GM19239 (cell line): ENCODE data around the gene TOMM40L.
A peak's percentile ranks its signal among the peaks of the same experiment; 100 is the strongest.
"Not testable (repeated sequence)": the region's sequence is repeated elsewhere in the genome, so short reads cannot be mapped to it uniquely, and the experiment has no call there.

Source experiments
- DNase-seq: peaks from one replicate; pipeline ENCODE4 v3.0.0; 2011; ENCODE audit warnings: low spot score; ENCODE audit not compliant: insufficient read length
- FAIRE-seq: peaks from 2 replicates; lab custom pipeline; 2011; peaks lifted over from hg19 to GRCh38; lab: Jason Lieb, UNC

The TOMM40L gene

DNA sequence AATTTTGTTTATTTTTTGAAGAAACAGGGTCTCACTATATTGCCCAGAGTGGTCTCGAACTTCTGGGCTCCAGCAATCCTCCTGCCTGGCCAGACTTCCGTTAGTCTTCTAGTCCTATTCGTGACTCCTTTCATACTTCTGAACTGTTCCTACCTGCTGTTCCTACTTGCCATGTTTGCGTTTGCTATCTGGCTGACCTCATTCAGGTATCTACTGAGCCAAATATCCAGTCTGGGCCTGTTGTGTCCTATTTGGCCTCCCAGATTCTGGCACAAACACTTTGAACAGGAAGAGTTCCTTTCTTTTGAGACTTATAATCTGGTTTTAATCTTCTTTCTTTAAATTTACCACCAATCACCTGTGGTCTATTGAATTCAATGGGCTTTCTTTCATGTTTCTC is 19.0 kb downstream of the TOMM40L start:
- no peak for FAIRE-seq
- no peak for DNase-seq

- FAIRE-seq, DNase-seq: not testable (repeated sequence)
Observed at GRCh38 chr1:161250100-161250499, 24.2 kb downstream of the TOMM40L start.

DNA sequence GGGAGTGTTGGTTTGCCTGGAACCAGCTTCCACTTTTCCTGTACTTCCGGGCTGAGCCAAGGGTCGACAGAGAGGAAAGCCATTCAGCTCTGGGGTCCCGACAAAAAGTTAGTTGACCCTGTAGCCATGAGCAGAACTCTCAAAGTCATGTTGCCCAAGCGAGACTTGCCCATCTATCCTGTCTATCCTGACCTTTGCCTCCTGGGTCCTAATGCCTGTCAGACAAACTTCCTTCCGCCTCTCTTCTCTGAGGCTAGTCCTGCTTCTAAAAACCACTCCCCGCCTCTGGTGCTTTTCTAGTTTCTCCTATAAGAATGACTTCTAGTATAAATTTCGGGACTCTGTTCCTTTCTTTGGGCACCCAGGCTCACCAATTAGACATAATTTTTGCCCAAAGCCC is 25.0 kb downstream of the TOMM40L start:
- FAIRE-seq = no peak
- no peak for DNase-seq

GRCh38 chr1:161251579-161251978 is 25.7 kb downstream of the TOMM40L start:
- DNase-seq (no peak), FAIRE-seq (no peak)

- FAIRE-seq = not testable (repeated sequence)
Observed at GRCh38 chr1:161255302-161255701, 29.4 kb downstream of the TOMM40L start.

DNA sequence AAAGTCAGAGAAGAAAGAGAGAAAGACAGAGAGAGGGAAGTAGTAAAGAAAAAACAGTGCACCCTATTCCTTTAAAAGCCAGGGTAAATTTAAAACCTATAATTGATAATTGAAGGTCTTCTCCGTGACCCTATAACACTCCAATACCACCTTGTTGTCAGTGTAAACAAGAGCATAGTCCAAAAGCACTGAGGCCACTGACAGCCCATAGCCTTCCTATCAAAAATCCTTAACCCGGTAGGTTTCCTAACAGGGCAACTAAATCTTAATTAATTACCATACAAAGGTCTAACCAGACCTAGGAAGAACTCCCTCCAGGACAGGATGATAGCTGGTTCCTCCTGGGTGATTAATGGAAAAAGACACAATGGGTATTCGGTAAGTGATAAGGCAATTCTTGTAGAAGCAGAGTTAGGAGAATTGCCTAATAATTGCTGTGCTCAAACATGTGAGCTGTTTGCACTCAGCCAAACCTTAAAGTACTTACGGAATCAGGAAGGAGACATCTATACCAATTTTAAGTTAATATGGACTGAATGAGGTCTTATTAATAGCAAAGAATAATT is 30.2 kb downstream of the TOMM40L start:
- FAIRE-seq, DNase-seq: not testable (repeated sequence)

More at GRCh38 chr1:161255302-161255701, 29.4 kb downstream of the TOMM40L start:
- DNase-seq = not testable (repeated sequence)

- DNase-seq = not testable (repeated sequence)
Observed at GRCh38 chr1:161257109-161257508, 31.2 kb downstream of the TOMM40L start.

DNA sequence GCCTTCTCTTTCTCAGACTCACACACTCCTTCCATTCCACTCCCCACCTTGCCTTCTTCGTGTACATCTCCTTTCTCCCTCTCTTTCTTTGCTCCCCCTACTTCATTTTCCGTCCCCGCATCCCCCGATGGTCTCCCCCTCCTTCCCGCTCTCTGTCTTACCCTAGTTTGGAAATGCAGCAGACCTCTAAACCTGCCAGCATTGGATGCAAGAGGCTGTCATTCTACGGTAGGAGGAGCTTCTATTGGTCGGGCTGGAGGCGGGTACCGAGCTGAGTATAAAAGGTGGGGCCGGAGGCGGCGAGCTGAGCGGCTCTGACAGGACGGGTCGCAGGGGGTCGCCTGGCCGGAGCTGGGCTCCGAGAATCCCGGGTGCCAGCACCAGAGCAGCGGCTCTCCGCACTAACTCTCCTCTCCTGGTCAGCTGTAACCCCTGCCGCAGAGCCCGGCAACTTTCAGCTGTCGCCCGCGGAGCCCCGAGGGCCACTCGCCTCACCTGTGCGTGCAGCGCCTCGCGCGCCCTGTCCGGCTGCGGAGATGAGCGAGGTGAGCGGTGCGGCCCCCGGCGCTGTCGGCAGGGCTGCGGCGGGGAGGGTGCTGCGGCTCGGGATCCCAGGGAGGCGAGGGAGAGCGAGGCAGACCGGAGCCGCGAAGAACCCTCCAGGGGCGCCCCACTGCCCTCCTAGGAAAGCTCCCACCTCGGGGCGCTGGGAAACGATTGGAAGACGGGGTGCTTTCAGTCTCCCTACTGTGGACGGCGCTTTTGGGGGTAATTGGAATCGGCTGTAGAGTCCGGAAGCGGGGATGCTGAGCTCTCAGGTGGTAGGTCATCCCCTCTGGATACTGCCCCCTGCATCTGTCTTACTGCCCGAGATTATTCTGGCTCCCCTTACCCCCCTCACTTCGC is 32.8 kb downstream of the TOMM40L start, which contains the start of gene PCP4L1:
PCP4L1 (plus strand) TSS at position 307 of the 906 bp plus-strand sequence; CDS start at position 537, 230 bp downstream.
- FAIRE-seq = peak; percentile 52
- DNase-seq = peak; percentile 45

More at GRCh38 chr1:161257109-161257508, 31.2 kb downstream of the TOMM40L start:
- not testable (repeated sequence) for FAIRE-seq

DNA sequence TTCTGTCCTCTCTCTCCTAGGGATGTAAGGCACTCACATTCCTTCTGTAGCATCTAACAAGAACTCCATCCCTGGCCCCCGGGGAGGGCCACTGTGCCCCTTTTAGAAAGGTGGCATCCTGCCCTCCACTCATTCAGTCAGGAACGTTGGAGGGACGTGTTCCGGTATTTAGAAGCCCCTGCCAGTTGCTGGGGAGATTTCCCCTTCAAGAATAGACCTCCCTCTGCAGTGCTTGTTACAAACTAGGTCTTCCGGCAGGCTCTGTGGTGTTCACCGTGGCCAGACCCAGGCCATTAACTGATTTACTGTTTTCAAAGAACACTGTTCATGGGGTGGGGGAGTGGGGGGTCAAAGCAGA is 33.5 kb downstream of the TOMM40L start:
- no peak for FAIRE-seq
- no peak for DNase-seq

GRCh38 chr1:161259765-161260164 is 33.9 kb downstream of the TOMM40L start:
- no peak for DNase-seq
- no peak for FAIRE-seq

DNA sequence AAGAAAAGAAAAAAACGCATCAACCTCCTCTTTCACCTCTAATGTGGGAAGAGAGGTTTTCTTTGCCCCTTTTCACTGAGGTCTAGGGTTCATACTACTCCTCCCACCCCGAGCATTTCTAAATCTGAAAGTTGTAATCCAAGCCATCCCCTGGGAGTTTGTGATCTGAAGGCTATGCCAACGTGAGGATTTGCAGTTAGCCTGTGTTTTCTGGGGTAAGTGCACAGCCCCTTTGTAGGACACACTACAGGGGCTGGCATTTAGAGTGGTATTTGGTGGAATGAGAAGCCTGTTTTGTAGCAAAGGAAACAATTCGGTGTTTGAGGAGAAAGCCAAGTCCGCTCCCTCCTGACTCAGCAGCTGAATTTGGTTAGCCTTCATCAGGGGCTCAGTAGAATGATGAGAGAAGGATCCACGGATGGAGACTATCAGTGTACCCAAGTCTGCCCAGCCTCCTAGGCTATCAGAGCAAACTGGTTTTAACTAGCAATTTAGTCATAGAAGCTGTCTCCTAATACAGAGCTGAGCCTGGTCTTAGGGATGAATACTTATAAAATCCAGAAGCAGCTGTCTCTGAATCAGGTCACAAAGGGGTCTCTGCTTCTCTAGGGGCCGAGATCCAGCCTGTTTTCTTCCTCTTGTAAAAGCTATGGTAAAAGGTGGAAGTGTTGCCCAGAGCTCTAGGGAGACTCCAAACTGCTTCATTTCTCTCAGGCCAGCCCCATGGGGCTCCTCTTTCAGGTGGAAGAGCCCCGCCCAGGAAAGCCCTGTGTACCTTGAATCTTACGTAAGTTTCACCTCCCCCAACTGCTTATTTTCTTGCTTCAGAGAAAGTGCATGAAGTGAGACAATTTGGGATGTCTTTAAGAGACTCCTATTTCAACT is 34.8 kb downstream of the TOMM40L start:
- FAIRE-seq = peak; percentile 57
- DNase-seq = no peak

- DNase-seq (no peak), FAIRE-seq (no peak)
Observed at GRCh38 chr1:161261261-161262235, 35.7 kb downstream of the TOMM40L start.

DNA sequence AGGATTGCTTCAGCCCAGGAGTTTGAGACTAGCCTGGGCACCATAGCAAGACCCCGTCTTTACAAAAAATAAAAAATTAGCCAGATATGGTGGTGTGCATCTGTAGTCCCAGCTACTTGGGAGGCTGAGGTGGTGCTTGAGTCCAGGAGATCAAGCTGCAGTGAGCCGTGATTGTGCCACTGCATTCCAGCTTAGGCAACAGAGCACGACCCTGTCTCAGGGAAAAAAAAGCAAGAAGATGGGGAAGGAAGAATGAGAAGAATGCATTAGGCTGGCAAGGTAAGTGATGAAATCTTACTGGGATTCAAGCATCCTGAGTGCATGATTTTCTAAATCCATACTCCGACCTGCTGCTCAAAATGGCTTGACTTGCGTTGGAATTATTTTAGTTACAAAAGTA is 39.4 kb downstream of the TOMM40L start:
- DNase-seq (no peak), FAIRE-seq (no peak)

GRCh38 chr1:161266202-161266601 is 40.3 kb downstream of the TOMM40L start:
- DNase-seq (no peak), FAIRE-seq (no peak)

GRCh38 chr1:161266836-161267235 is 41.0 kb downstream of the TOMM40L start:
- no peak for FAIRE-seq
- no peak for DNase-seq

DNA sequence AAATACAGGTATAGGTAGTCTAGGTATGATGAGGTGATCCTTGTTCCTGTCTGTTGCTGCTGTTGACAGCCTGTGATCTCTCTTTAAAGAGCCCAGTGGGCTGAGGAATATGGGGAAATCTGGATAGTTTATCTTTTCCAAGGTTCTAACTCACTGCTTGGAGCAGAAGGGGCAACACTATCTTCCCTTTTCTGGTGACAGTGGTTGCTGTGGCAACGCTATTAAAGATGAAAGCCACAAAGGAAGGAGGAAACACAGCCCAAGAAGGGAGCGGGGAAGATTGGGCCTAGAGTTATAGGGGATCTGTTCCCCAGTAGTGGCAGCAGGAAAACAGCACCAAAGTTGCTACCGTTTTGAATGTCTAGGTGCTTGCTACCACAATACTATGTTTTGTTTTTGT is 41.5 kb downstream of the TOMM40L start:
- FAIRE-seq = no peak
- DNase-seq = no peak

DNA sequence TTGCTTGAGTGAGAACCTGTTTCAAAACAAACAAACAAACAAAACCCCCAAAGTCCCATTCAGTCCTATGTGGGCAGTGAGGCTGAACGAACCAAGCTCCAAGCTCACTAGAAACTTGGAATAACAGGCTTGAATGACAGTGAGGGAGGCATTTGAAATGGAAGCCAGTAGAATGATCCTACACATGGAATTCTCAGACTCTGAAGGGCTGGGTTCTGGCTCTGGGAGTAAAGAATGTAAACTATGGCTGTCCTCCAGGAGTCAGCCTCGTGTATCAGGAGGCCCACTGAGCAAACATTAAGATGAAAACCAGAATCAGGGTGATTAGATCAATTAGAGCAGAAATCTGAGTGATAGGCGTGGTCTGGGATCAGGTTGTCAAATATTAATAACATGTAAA is 47.5 kb downstream of the TOMM40L start:
- DNase-seq (no peak), FAIRE-seq (no peak)

DNA sequence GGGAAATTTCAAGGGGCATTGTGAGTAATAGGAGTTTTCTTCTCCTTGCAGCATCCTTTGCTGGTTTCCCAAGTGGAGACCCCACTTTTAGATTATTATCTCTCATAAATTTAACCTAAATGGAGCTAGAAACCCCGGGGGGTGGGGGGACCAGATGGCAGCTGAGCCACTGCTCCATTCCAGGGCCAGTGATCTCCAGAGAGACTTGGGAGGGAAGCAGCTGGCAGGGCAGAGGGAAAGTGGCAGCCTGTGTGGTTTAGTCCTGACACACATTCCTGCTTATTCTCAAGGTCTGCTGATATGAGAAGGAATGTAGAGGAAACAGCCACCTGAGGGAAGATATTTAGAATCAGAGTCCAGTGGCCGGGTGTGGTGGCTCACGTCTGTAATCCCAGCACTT is 49.0 kb downstream of the TOMM40L start:
- no peak for FAIRE-seq

More for the DNA sequence above, 49.0 kb downstream of the TOMM40L start:
- DNase-seq = no peak
